Epidermal melanocyte (primary cell): ENCODE data around the gene ALDH9A1.
"Not testable (repeated sequence)": the region's sequence is repeated elsewhere in the genome, so short reads cannot be mapped to it uniquely, and the experiment has no call there.

Experiments
- DNase-seq: peaks from one replicate; pipeline ENCODE4 v3.0.0; 2011; ENCODE audit warnings: low spot score; ENCODE audit not compliant: insufficient read length

ALDH9A1 gene

GRCh38 chr1:165647517-165647916, 50.8 kb downstream of the ALDH9A1 start:
- DNase-seq = no peak

GRCh38 chr1:165645654-165646366, 52.6 kb downstream of the ALDH9A1 start:
- no peak for DNase-seq

GRCh38 chr1:165644064-165644735, 54.2 kb downstream of the ALDH9A1 start:
- DNase-seq = no peak

- no peak for DNase-seq
Measured at GRCh38 chr1:165641231-165641987, 57.0 kb downstream of the ALDH9A1 start.

- DNase-seq = no peak
Measured at GRCh38 chr1:165639821-165640623, 58.3 kb downstream of the ALDH9A1 start.

- DNase-seq = not testable (repeated sequence)
Measured at GRCh38 chr1:165638211-165638610, 60.2 kb downstream of the ALDH9A1 start.

- DNase-seq = no peak
Measured at GRCh38 chr1:165637427-165637826, 60.9 kb downstream of the ALDH9A1 start.

GRCh38 chr1:165635823-165636222, 62.5 kb downstream of the ALDH9A1 start:
- DNase-seq = no peak

GRCh38 chr1:165635329-165635728, 63.0 kb downstream of the ALDH9A1 start:
- DNase-seq = no peak

- no peak for DNase-seq
Measured at GRCh38 chr1:165634154-165634921, 64.0 kb downstream of the ALDH9A1 start.

GRCh38 chr1:165633614-165634013, 64.7 kb downstream of the ALDH9A1 start:
- DNase-seq = no peak

GRCh38 chr1:165632491-165632890, 65.9 kb downstream of the ALDH9A1 start:
- DNase-seq = no peak

GRCh38 chr1:165632152-165632469, 66.3 kb downstream of the ALDH9A1 start:
- DNase-seq = no peak

GRCh38 chr1:165631342-165632151, 66.8 kb downstream of the ALDH9A1 start:
- no peak for DNase-seq

- peak; percentile 82 for DNase-seq
Measured at GRCh38 chr1:165630629-165631341, 67.6 kb downstream of the ALDH9A1 start, which contains the start of gene MGST3. TSS of gene MGST3 (plus strand) at chr1:165631234. CDS start at chr1:165649848, 18,614 bp downstream.

- no peak for DNase-seq
Measured at GRCh38 chr1:165629848-165630628, 68.3 kb downstream of the ALDH9A1 start.

- no peak for DNase-seq
Measured at GRCh38 chr1:165629151-165629550, 69.2 kb downstream of the ALDH9A1 start.

GRCh38 chr1:165628147-165628822, 70.1 kb downstream of the ALDH9A1 start:
- DNase-seq = no peak
